Cerebellar cortex (tissue), 1 donor: ENCODE results near the gene SMC6.
A peak's percentile ranks its signal among the peaks of the same experiment; 100 is the strongest.

Source experiments
- DNase-seq: peaks from one replicate; pipeline ENCODE4 v3.0.0-alpha.2; 2015; ENCODE audit warnings: low spot score

Gene SMC6

GRCh38 chr2:17616405-17616804 is 137.2 kb downstream of the SMC6 start:
- DNase-seq: no peak

- no peak for DNase-seq
These were observed 137.8 kb downstream of the SMC6 start for GRCh38 chr2:17615728-17616351.

GRCh38 chr2:17615147-17615546 is 138.5 kb downstream of the SMC6 start:
- DNase-seq: no peak

- peak; percentile 37 for DNase-seq
These were observed 139.3 kb downstream of the SMC6 start for GRCh38 chr2:17614174-17614930.
